NB4 (cell line): Measurements from ENCODE around the gene DLGAP3.
"Not testable (repeated sequence)": the region's sequence is repeated elsewhere in the genome, so short reads cannot be mapped to it uniquely, and the experiment has no call there.

ENCODE experiments used
- MYC ChIP-seq: IDR thresholded peaks from 2 replicates; pipeline ENCODE4 v1.6.1; 2011; ENCODE audit warnings: low read depth, low read length
- POLR2A ChIP-seq: IDR thresholded peaks from 2 replicates; pipeline ENCODE4 v1.6.1; 2011; ENCODE audit warnings: mild to moderate bottlenecking; ENCODE audit not compliant: insufficient read length; ENCODE audit errors: extremely low read depth
- TF ChIP-seq, protein P1 (sequence below): IDR thresholded peaks from one replicate; pipeline ENCODE4 v1.5.1; 2012; ENCODE audit warnings: low read depth, low read length
- TF ChIP-seq, protein P2 (sequence below): IDR thresholded peaks from 2 replicates; pipeline ENCODE4 v1.6.1; 2011; ENCODE audit warnings: low read depth, low read length

DNA sequence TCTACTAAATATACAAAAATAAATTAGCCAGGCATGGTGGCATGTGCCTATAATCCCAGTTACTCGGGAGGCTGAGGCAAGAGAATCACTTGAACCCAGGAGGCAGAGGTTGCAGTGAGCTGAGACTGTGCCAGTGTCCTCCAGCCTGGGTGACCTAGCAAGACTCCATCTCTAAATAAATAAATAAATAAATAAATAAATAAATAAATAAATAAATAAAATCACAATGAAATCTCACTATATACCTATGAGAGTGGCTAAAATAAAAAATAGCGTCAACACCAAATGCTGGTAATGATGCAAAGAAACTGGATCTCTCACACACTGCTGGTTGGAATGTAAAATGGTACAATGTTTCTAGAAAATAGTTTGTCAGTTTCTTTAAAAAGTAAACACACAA is 110.6 kb downstream of the DLGAP3 start:
- TF ChIP-seq, protein P1, sequence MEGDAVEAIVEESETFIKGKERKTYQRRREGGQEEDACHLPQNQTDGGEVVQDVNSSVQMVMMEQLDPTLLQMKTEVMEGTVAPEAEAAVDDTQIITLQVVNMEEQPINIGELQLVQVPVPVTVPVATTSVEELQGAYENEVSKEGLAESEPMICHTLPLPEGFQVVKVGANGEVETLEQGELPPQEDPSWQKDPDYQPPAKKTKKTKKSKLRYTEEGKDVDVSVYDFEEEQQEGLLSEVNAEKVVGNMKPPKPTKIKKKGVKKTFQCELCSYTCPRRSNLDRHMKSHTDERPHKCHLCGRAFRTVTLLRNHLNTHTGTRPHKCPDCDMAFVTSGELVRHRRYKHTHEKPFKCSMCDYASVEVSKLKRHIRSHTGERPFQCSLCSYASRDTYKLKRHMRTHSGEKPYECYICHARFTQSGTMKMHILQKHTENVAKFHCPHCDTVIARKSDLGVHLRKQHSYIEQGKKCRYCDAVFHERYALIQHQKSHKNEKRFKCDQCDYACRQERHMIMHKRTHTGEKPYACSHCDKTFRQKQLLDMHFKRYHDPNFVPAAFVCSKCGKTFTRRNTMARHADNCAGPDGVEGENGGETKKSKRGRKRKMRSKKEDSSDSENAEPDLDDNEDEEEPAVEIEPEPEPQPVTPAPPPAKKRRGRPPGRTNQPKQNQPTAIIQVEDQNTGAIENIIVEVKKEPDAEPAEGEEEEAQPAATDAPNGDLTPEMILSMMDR: not testable (repeated sequence)
- TF ChIP-seq POLR2A, MYC: not testable (repeated sequence)
- TF ChIP-seq, protein P2, sequence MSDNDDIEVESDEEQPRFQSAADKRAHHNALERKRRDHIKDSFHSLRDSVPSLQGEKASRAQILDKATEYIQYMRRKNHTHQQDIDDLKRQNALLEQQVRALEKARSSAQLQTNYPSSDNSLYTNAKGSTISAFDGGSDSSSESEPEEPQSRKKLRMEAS: not testable (repeated sequence)
